ENCODE results near the gene SYT17. TPM values are rescaled to one million over a fixed set of nuclear protein-coding genes. Genes with fewer than 3 reads are reported as not detected.

The SYT17 gene
- total and polyA plus RNA-seq, 2 experiments from 2014 or later: 0.32 to 1.5 TPM

DNA sequence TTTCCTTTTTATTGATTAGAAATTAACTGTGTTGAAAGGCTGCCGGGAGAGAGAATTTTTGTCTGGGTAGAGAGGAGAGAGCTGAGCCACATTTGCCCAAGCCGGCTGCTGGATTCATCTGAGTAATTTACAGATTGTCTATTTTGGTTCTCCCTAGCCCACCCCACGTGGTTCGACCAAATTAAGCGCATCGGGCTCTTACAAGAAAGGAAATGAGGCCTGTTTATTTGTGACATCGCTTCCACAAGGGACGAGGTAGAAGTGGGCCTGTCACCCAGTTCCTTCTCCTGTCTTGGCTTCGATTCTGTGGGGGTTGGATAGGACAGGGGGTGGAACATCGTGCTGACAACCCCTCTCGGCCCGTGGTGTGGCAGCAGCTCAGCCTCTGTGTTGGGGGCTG lies 42.9 kb downstream of the SYT17 start:
- TF ChIP-seq, protein P1, sequence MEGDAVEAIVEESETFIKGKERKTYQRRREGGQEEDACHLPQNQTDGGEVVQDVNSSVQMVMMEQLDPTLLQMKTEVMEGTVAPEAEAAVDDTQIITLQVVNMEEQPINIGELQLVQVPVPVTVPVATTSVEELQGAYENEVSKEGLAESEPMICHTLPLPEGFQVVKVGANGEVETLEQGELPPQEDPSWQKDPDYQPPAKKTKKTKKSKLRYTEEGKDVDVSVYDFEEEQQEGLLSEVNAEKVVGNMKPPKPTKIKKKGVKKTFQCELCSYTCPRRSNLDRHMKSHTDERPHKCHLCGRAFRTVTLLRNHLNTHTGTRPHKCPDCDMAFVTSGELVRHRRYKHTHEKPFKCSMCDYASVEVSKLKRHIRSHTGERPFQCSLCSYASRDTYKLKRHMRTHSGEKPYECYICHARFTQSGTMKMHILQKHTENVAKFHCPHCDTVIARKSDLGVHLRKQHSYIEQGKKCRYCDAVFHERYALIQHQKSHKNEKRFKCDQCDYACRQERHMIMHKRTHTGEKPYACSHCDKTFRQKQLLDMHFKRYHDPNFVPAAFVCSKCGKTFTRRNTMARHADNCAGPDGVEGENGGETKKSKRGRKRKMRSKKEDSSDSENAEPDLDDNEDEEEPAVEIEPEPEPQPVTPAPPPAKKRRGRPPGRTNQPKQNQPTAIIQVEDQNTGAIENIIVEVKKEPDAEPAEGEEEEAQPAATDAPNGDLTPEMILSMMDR (IDR thresholded peaks at IDR 0.05; ENCODE audit: low read depth, low read length): no peak
- no peaks in the 10 kb centered on the region for H3K4me1 ChIP-seq (ENCODE audit: low read depth)
- no peaks in the 10 kb centered on the region for H3K36me3 ChIP-seq
- no peak for DNase-seq (ENCODE audit: low read depth in 1 of 2, low spot score in 1 of 2)
- H3K9me3 ChIP-seq (ENCODE audit: low read depth): no peaks in the 10 kb centered on the region
- no peak overlapping the region for H3K27ac ChIP-seq
- no peaks in the 10 kb centered on the region for H3K27me3 ChIP-seq
- no peak overlapping the region for H3K4me3 ChIP-seq

DNA sequence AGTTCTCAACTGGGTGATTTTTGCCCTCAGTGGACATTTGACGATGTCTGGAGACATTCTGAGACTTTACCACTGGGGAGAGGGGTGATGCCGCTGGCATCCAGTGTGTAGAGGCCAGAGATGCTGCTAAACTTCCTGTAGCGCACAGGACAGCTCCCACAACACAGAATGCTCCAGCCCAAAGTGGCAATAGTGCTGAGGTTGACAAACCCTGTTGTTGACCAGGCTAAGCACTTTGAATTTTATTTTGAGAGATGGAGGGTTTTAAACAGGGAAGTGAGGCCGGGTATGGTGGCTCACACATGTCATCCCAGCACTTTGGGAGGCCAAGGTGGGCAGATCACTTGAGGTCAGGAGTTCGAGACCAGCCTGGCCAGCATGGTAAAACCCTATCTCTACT lies 44.0 kb downstream of the SYT17 start:
- Histone ChIP-seq H3K27me3 (no peaks in the 10 kb centered on the region), H3K4me1 (ENCODE audit: low read depth) (no peaks in the 10 kb centered on the region), H3K9me3 (ENCODE audit: low read depth) (no peaks in the 10 kb centered on the region), H3K36me3 (no peaks in the 10 kb centered on the region), H3K27ac (no peak overlapping the region), H3K4me3 (no peak overlapping the region)
- no peak for DNase-seq (ENCODE audit: low read depth in 1 of 2, low spot score in 1 of 2)
- TF ChIP-seq, protein P1 (IDR thresholded peaks at IDR 0.05; ENCODE audit: low read depth, low read length): no peak

DNA sequence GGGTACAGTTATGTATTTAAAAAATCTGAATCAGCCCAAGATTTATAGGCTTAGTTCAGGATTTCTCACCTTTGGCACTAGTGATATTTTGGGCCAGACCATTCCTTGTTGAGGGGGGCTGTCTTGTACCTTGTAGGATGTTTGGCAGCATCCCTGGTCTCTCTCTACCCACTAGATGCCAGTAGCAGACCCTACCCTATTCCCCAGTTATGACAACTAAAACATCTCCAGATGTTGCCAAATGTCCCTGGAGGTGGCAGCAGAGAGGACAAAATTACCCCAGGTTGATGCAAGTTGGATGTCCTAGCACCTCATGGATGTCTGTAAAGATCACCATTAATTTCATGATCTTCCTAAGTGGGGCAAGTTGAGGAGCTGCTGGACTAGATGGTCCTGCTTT lies 45.8 kb downstream of the SYT17 start:
- no peak overlapping the region for H3K4me3 ChIP-seq
- DNase-seq (ENCODE audit: low read depth in 1 of 2, low spot score in 1 of 2): no peak
- TF ChIP-seq, protein P1 (IDR thresholded peaks at IDR 0.05; ENCODE audit: low read depth, low read length): no peak
- H3K4me1 ChIP-seq (ENCODE audit: low read depth): no peaks in the 10 kb centered on the region
- H3K27me3 ChIP-seq: no peaks in the 10 kb centered on the region
- no peaks in the 10 kb centered on the region for H3K9me3 ChIP-seq (ENCODE audit: low read depth)
- no peaks in the 10 kb centered on the region for H3K36me3 ChIP-seq
- H3K27ac ChIP-seq: no peak overlapping the region

DNA sequence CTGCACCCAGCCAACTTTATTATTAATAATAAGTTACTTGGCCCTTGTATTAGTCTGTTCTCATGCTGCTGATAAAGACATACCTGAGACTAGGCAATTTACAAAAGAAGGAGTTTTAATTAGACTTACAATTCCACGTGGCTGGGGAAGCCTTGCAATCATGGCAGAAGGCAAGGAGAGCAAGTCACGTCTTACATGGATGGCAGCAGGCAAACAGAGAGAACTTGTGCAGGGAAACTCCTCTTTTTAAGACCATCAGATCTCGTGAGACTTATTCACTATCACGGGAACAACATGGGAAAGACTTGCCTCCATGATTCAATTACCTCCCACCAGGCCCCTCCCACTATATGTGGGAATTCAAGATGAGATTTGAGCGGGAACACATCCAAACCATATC lies 47.7 kb downstream of the SYT17 start:
- DNase-seq (ENCODE audit: low read depth in 1 of 2, low spot score in 1 of 2): no peak
- TF ChIP-seq, protein P1 (IDR thresholded peaks at IDR 0.05; ENCODE audit: low read depth, low read length): no peak
- H3K27ac ChIP-seq: no peak overlapping the region
- no peak overlapping the region for H3K4me3 ChIP-seq
- no peaks in the 10 kb centered on the region for H3K4me1 ChIP-seq (ENCODE audit: low read depth)
- no peaks in the 10 kb centered on the region for H3K9me3 ChIP-seq (ENCODE audit: low read depth)
- H3K27me3 ChIP-seq: no peaks in the 10 kb centered on the region
- no peaks in the 10 kb centered on the region for H3K36me3 ChIP-seq

DNA sequence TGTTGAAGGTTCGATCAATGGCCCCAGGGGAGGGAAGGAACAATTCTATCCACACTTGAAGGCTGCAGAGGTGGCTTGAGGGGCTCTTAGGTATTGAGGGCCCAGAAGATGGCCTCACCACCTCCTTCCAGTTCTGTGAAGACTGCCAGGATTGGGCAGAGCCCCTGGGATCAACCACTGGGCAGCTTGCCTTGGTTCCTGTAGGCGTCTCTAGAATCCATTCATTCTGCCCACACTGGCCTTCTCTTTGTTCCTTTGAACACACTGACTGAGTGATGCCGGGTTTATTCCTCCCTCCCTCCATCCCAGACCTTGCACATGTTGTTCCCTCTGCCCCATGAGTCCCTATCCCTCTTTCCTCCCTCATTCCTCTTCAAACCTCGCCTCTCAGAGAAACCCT lies 50.5 kb downstream of the SYT17 start:
- no peaks in the 10 kb centered on the region for H3K4me1 ChIP-seq (ENCODE audit: low read depth)
- no peak for DNase-seq (ENCODE audit: low read depth in 1 of 2, low spot score in 1 of 2)
- H3K4me3 ChIP-seq: no peak overlapping the region
- H3K36me3 ChIP-seq: no peaks in the 10 kb centered on the region
- TF ChIP-seq, protein P1 (IDR thresholded peaks at IDR 0.05; ENCODE audit: low read depth, low read length): no peak
- H3K9me3 ChIP-seq (ENCODE audit: low read depth): no peaks in the 10 kb centered on the region
- no peak overlapping the region for H3K27ac ChIP-seq
- H3K27me3 ChIP-seq: no peaks in the 10 kb centered on the region

DNA sequence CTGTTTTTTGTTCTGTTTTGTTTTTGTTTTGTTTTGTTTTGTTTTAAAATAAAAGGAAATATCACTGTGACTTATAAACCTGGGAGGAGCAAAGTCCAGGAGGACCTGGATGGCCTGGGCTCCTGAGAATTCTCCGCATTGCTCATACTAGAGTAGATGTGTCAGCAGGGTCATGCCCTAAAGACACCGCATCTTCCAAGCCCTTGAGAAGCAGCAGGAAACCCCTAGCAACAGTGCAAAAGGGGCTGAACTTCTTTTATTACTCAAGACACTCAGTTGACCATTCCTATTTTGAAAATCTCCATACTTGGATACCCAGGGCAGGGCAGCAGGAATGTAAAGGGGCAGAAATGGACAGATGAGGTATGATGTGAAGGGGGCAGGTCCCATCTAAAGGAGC lies 51.8 kb downstream of the SYT17 start:
- TF ChIP-seq, protein P1 (IDR thresholded peaks at IDR 0.05; ENCODE audit: low read depth, low read length): no peak
- no peak overlapping the region for H3K4me3 ChIP-seq
- no peaks in the 10 kb centered on the region for H3K27me3 ChIP-seq
- no peaks in the 10 kb centered on the region for H3K36me3 ChIP-seq
- H3K9me3 ChIP-seq (ENCODE audit: low read depth): no peaks in the 10 kb centered on the region
- DNase-seq (ENCODE audit: low read depth in 1 of 2, low spot score in 1 of 2): no peak
- no peaks in the 10 kb centered on the region for H3K4me1 ChIP-seq (ENCODE audit: low read depth)
- H3K27ac ChIP-seq: no peak overlapping the region

Data from cardiac muscle cell (in vitro differentiated cells and primary cell).